Smooth muscle cell (in vitro differentiated cells): ENCODE results near the gene SEC16A. TPM values are rescaled to one million over a fixed set of nuclear protein-coding genes. Genes with fewer than 3 reads are reported as not detected.

Experiments used
- DNase-seq: peaks from one replicate; lab custom pipeline; 2025; ENCODE audit not compliant: unreplicated experiment; lab: John Stamatoyannopoulos, UW
- H2AFZ ChIP-seq: fragments of 200-600 bp; sonication (generic); 2 replicates; pipeline ENCODE4 v1.6.0; 2016; ENCODE audit warnings: antibody characterized with exemption, low read depth, mild to moderate bottlenecking
- H3F3A ChIP-seq: fragments of 200-600 bp; sonication (generic); 2 replicates; pipeline ENCODE4 v1.6.0; 2017; ENCODE audit warnings: antibody characterized with exemption, low read depth
- H3K27ac ChIP-seq: fragments of 200-600 bp; sonication (generic); 2 replicates; pipeline ENCODE4 v1.5.1; 2016; ENCODE audit warnings: low read depth, mild to moderate bottlenecking
- H3K27me3 ChIP-seq: fragments of 200-600 bp; sonication (generic); 2 replicates; pipeline ENCODE4 v1.6.1; 2016; ENCODE audit warnings: low read depth, mild to moderate bottlenecking
- H3K36me3 ChIP-seq: fragments of 200-600 bp; sonication (generic); 2 replicates; pipeline ENCODE4 v1.5.1; 2016; ENCODE audit warnings: low read depth
- H3K4me1 ChIP-seq: fragments of 200-600 bp; sonication (generic); 2 replicates; pipeline ENCODE4 v1.5.1; 2016; ENCODE audit warnings: low read depth
- H3K4me2 ChIP-seq: fragments of 200-600 bp; sonication (generic); 2 replicates; pipeline ENCODE4 v1.6.0; 2016; ENCODE audit warnings: mild to moderate bottlenecking
- H3K4me3 ChIP-seq: fragments of 200-600 bp; sonication (generic); 2 replicates; pipeline ENCODE4 v1.5.1; 2016; ENCODE audit warnings: mild to moderate bottlenecking
- H3K79me2 ChIP-seq: fragments of 200-600 bp; sonication (generic); 2 replicates; pipeline ENCODE4 v1.6.0; 2016; ENCODE audit warnings: low read depth, mild to moderate bottlenecking
- H3K9ac ChIP-seq: fragments of 200-600 bp; sonication (generic); 2 replicates; pipeline ENCODE4 v1.6.0; 2016; ENCODE audit warnings: low read depth
- H3K9me3 ChIP-seq: fragments of 200-600 bp; sonication (generic); replicated peaks from 2 replicates; pipeline ENCODE4 v1.5.1; 2016; ENCODE audit warnings: low read depth
- H4K20me1 ChIP-seq: fragments of 200-600 bp; sonication (generic); 2 replicates; pipeline ENCODE4 v1.6.0; 2016; ENCODE audit warnings: low read depth
- CTCF ChIP-seq: fragments of 200-600 bp; sonication (generic); IDR thresholded peaks from 2 replicates; pipeline ENCODE4 v1.5.1; 2017; ENCODE audit warnings: borderline replicate concordance, mild to moderate bottlenecking, antibody characterized with exemption; ENCODE audit not compliant: insufficient read depth, poor library complexity, severe bottlenecking
- WGBS: methylation state at CpG from one replicate; pipeline ENCODE4 v1.1.7; 2016; ENCODE audit warnings: low lambda C conversion rate; 5-methylcytosine and 5-hydroxymethylcytosine counted together
- polyA plus RNA-seq: library from polyadenylated mRNA; unstranded; fragments of >200 nt; fragmentation: Nextera tagmentation; extraction: Ambion mirVana; gene quantifications from 2 replicates; pipeline ENCODE4 v1.2.1, GENCODE V29; 2016
- total RNA-seq: library from RNA; depleted of rRNA; stranded (reverse); fragments of >200 nt; gene quantifications from 2 replicates; pipeline ENCODE4 v1.2.3, GENCODE V29; 2014

The SEC16A gene
- total and polyA plus RNA-seq, 2 experiments from 2014 or later: 45.7 to 56.8 TPM

GRCh38 chr9:136459425-136459824, 23.4 kb downstream of the SEC16A start:
- Histone ChIP-seq H2AFZ (no peak overlapping the region), H3K79me2 (peaks cover 16% of the 10 kb centered on the region), H3K27me3 (no peaks in the 10 kb centered on the region), H3K36me3 (peaks cover 9% of the 10 kb centered on the region), H3K9ac (no peak overlapping the region), H3K9me3 (no peaks in the 10 kb centered on the region), H3K4me1 (no peaks in the 10 kb centered on the region), H3F3A (no peaks in the 10 kb centered on the region), H3K4me2 (no peak overlapping the region), H3K27ac (no peak overlapping the region), H4K20me1 (peaks cover 94% of the 10 kb centered on the region), H3K4me3 (no peak overlapping the region)
- TF ChIP-seq CTCF: no peak
- WGBS: 99% methylated on average over 18 of the region's 28 CpGs
- no peak for DNase-seq

- no peak for DNase-seq
- TF ChIP-seq CTCF: no peak
- Histone ChIP-seq H3F3A (no peaks in the 10 kb centered on the region), H3K4me1 (no peaks in the 10 kb centered on the region), H3K27me3 (no peaks in the 10 kb centered on the region), H3K36me3 (peaks cover 2% of the 10 kb centered on the region), H3K4me3 (no peak overlapping the region), H4K20me1 (peaks cover 93% of the 10 kb centered on the region), H3K9ac (no peak overlapping the region), H2AFZ (no peak overlapping the region), H3K27ac (no peak overlapping the region), H3K9me3 (no peaks in the 10 kb centered on the region), H3K4me2 (no peak overlapping the region), H3K79me2 (peaks cover 5% of the 10 kb centered on the region)
- 98% methylated on average over 24 of the region's 24 CpGs for WGBS
These were observed 25.5 kb downstream of the SEC16A start for GRCh38 chr9:136457326-136457725.

- Histone ChIP-seq H3K9me3 (no peaks in the 10 kb centered on the region), H3K79me2 (peaks cover 5% of the 10 kb centered on the region), H3K4me2 (no peak overlapping the region), H3K9ac (no peak overlapping the region), H3K36me3 (peaks cover 2% of the 10 kb centered on the region), H3K27me3 (no peaks in the 10 kb centered on the region), H3K27ac (no peak overlapping the region), H2AFZ (no peak overlapping the region), H3F3A (no peaks in the 10 kb centered on the region), H3K4me1 (no peaks in the 10 kb centered on the region), H3K4me3 (no peak overlapping the region), H4K20me1 (peaks cover 92% of the 10 kb centered on the region)
- no peak for DNase-seq
- TF ChIP-seq CTCF: no peak
- 95% methylated on average over 9 of the region's 9 CpGs for WGBS
These were observed 26.6 kb downstream of the SEC16A start for GRCh38 chr9:136456258-136456657.
